SK-N-SH treated with all-trans-retinoic acid at 6 μM for 48 hours (cell line): ENCODE measurements around the gene ALG8.

Experiments used
- ATAC-seq: fragments of 200-7000 bp; cut with Tn5 transposase; 3 replicates; pipeline ENCODE4 v1.9.1; 2020; ENCODE audit warnings: mild to moderate bottlenecking, moderate library complexity
- ARNTL ChIP-seq: fragments of 450-650 bp; formaldehyde crosslinking; IDR thresholded peaks from 2 replicates; pipeline ENCODE4 v1.5.0; 2020; ENCODE audit warnings: low read depth, mild to moderate bottlenecking, moderate library complexity, borderline replicate concordance
- BACH2 ChIP-seq: fragments of 250-450 bp; sonication (Bioruptor Pico); IDR thresholded peaks from 2 replicates; pipeline ENCODE4 v1.9.0; 2021; ENCODE audit warnings: mild to moderate bottlenecking, borderline replicate concordance
- CREB5 ChIP-seq: fragments of 250-450 bp; sonication (Bioruptor Pico); IDR thresholded peaks from 2 replicates; pipeline ENCODE4 v1.5.1; 2020; ENCODE audit warnings: low read depth, mild to moderate bottlenecking, moderate library complexity
- ESRRG ChIP-seq: fragments of 250-450 bp; sonication (Bioruptor Pico); IDR thresholded peaks from 2 replicates; pipeline ENCODE4 v1.6.1; 2021; ENCODE audit warnings: mild to moderate bottlenecking
- GLIS3 ChIP-seq: fragments of 250-450 bp; sonication (Bioruptor Pico); IDR thresholded peaks from 2 replicates; pipeline ENCODE4 v1.5.0; 2020; ENCODE audit warnings: mild to moderate bottlenecking, moderate library complexity
- ISL1 ChIP-seq: fragments of 250-450 bp; sonication (Bioruptor Pico); IDR thresholded peaks from 2 replicates; pipeline ENCODE4 v2.1.2; 2022; ENCODE audit warnings: mild to moderate bottlenecking, moderate library complexity
- PATZ1 ChIP-seq: fragments of 250-450 bp; sonication (Bioruptor Pico); IDR thresholded peaks from 2 replicates; pipeline ENCODE4 v1.8.0; 2020; ENCODE audit warnings: mild to moderate bottlenecking, moderate library complexity, borderline replicate concordance
- POU6F1 ChIP-seq: fragments of 250-450 bp; sonication (Bioruptor Pico); IDR thresholded peaks from 2 replicates; pipeline ENCODE4 v1.8.0; 2021; ENCODE audit warnings: low read depth, mild to moderate bottlenecking, moderate library complexity, borderline replicate concordance
- PPARA ChIP-seq: fragments of 250-450 bp; sonication (Bioruptor Pico); IDR thresholded peaks from 2 replicates; pipeline ENCODE4 v1.5.0; 2020; ENCODE audit warnings: mild to moderate bottlenecking, borderline replicate concordance
- RARB ChIP-seq: fragments of 250-450 bp; sonication (Bioruptor Pico); IDR thresholded peaks from 2 replicates; pipeline ENCODE4 v1.8.0; 2021; ENCODE audit warnings: mild to moderate bottlenecking, moderate library complexity
- SNAI2 ChIP-seq: fragments of 250-450 bp; sonication (Bioruptor Pico); IDR thresholded peaks from 2 replicates; pipeline ENCODE4 v1.5.0; 2020; ENCODE audit warnings: mild to moderate bottlenecking, moderate library complexity
- TCF4 ChIP-seq: fragments of 250-450 bp; sonication (Bioruptor Pico); IDR thresholded peaks from 2 replicates; pipeline ENCODE4 v1.8.0; 2021; ENCODE audit warnings: mild to moderate bottlenecking, moderate library complexity, borderline replicate concordance
- TSHZ2 ChIP-seq: fragments of 250-450 bp; sonication (Bioruptor Pico); IDR thresholded peaks from 2 replicates; pipeline ENCODE4 v1.5.0; 2020; ENCODE audit warnings: mild to moderate bottlenecking, moderate library complexity
- ZC3H10 ChIP-seq: fragments of 250-450 bp; sonication (Bioruptor Pico); IDR thresholded peaks from 2 replicates; pipeline ENCODE4 v1.5.1; 2021; ENCODE audit warnings: mild to moderate bottlenecking, moderate library complexity
- ZFP30 ChIP-seq: fragments of 450-650 bp; formaldehyde crosslinking; IDR thresholded peaks from 2 replicates; pipeline ENCODE4 v1.5.0; 2022; ENCODE audit warnings: mild to moderate bottlenecking, moderate library complexity
- ZNF565 ChIP-seq: fragments of 450-650 bp; formaldehyde crosslinking; conservative IDR thresholded peaks from 2 replicates; pipeline ENCODE4 v1.5.0; 2020; ENCODE audit warnings: low read depth, mild to moderate bottlenecking, moderate library complexity
- ZNF70 ChIP-seq: fragments of 450-650 bp; formaldehyde crosslinking; IDR thresholded peaks from 2 replicates; pipeline ENCODE4 v1.5.0; 2020; ENCODE audit warnings: mild to moderate bottlenecking, moderate library complexity
- ZNF8 ChIP-seq: fragments of 450-650 bp; formaldehyde crosslinking; IDR thresholded peaks from 2 replicates; pipeline ENCODE4 v1.5.0; 2020; ENCODE audit warnings: mild to moderate bottlenecking, moderate library complexity

The ALG8 gene

GRCh38 chr11:78109081-78110015, 30.1 kb downstream of the ALG8 start (continued):
- TF ChIP-seq CREB5 (CRISPR knock-in tag) (no peak), BACH2 (CRISPR knock-in tag) (no peak), SNAI2 (no peak), ARNTL (no peak), TSHZ2 (no peak), ZC3H10 (CRISPR knock-in tag) (no peak), ISL1 (no peak)

- TF ChIP-seq RARB (CRISPR knock-in tag) (no peak), ISL1 (no peak), ZFP30 (CRISPR knock-in tag) (no peak), GLIS3 (no peak), ZNF8 (CRISPR knock-in tag) (no peak), ZNF70 (CRISPR knock-in tag) (no peak), POU6F1 (CRISPR knock-in tag) (no peak), ESRRG (CRISPR knock-in tag) (no peak)
- TF ChIP-seq, all 23 proteins: peak for 0
- ATAC-seq: peak; percentile 86
Observed at GRCh38 chr11:78100676-78101472, 38.6 kb downstream of the ALG8 start.

- TF ChIP-seq PATZ1: no peak
- no peak for TF ChIP-seq RARB (CRISPR knock-in tag)
- TF ChIP-seq ZFP30 (CRISPR knock-in tag): no peak
- no peak for TF ChIP-seq ISL1
- TF ChIP-seq ZNF565: no peak
- no peak for TF ChIP-seq SNAI2
- no peak for TF ChIP-seq ZC3H10 (CRISPR knock-in tag)
- TF ChIP-seq ZNF8 (CRISPR knock-in tag): no peak
- TF ChIP-seq CREB5 (CRISPR knock-in tag): no peak
- TF ChIP-seq TSHZ2: no peak
- no peak for TF ChIP-seq GLIS3
- TF ChIP-seq POU6F1 (CRISPR knock-in tag): no peak
- TF ChIP-seq PPARA (CRISPR knock-in tag): no peak
- TF ChIP-seq TCF4 (CRISPR knock-in tag): no peak
- no peak for ATAC-seq
Observed at GRCh38 chr11:78100261-78100660, 39.2 kb downstream of the ALG8 start.
